Embryonic facial prominence (tissue), 1 donor: ENCODE results near the gene DLL4.
"Not testable (repeated sequence)": the region's sequence is repeated elsewhere in the genome, so short reads cannot be mapped to it uniquely, and the experiment has no call there.

ENCODE experiments used
- DNase-seq: peaks from one replicate; pipeline ENCODE4 v3.0.0-alpha.2; 2016; ENCODE audit errors: extremely low spot score

The DLL4 gene

DNA sequence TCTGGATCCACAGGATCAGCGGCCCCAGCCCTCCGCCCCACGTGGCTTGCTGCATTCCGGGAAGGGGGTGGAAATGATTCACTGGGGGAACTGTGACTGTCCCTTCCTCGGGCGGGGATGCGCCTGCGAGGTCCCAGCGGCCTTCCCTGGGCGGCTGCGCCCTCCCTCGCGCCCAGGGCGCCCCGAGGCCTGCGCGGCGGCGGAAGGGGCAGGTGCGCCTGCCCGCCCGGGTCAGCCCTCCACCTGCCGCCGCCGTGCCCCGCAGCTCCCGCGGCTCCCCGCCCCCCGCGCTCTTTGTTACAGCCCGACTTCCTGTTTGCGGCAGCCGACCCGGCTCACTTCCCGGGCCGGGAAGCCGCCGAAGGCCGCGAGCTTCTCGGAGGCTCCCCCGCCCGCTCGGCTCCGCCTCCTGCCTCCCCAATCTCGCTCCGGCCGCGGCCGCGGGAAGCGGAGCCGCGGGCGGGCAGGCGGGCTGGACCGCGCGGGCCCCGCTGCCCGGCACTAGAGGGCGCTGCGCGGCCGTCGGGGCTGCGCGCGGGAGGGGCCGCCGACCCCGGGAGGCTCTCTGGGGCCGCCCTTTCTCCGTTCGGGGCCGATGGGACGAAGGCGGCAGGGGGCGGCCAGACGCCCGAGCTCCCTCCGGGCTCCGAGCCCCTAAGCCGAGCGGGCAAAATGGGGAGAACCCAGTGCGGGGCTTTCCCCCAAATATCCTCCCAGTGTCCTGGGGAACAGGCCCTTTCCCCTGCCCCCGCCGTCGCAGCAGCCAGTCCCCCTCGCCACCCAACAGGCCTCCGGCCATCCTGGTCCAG, 12.6 kb downstream of the DLL4 start:
- no peak for DNase-seq

DNA sequence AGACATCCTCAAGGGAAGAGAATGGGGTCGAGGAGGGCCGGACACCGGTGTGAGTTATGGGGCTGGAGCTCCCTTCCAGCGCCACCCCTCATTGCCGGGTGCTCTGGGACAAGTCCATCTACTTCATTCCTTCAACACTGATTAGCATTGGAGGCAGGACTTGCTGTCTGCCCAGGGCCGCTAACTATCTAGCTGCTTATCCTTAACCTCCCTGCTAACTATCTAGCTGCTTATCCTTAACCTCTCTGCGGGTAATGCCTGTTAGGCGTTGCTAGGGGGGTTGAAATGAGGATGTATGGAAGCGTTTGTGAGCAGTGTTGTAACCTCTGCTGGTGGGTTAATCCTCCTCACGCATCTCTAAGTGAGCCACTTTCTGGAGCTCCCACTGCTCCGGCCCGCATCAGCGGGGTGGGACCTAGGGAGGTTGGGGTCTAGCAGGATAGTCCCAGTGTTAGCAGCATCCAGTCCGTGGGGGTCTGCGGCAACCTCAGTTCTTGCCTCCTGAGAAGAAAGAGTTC, 13.3 kb downstream of the DLL4 start:
- DNase-seq = no peak

DNA sequence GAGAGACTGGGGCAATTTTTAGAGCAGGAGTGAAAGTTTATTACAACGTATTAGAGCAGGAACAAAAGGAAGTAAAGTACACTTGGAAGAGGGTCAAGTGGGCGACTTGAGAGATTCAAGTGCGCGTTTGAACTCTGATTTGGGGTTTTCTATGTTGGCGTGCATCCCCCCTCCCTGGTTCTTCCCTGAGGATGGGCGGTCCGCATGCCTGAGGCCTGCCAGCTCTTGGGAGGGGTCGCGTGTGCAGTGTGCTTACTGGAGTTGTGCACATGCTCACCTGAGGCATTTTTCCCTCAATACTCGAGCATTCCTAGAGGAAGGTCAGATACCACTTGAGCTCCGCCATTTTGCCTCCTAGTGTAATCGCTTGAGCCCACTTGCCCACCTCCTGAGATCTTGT, 13.7 kb downstream of the DLL4 start:
- no peak for DNase-seq

DNA sequence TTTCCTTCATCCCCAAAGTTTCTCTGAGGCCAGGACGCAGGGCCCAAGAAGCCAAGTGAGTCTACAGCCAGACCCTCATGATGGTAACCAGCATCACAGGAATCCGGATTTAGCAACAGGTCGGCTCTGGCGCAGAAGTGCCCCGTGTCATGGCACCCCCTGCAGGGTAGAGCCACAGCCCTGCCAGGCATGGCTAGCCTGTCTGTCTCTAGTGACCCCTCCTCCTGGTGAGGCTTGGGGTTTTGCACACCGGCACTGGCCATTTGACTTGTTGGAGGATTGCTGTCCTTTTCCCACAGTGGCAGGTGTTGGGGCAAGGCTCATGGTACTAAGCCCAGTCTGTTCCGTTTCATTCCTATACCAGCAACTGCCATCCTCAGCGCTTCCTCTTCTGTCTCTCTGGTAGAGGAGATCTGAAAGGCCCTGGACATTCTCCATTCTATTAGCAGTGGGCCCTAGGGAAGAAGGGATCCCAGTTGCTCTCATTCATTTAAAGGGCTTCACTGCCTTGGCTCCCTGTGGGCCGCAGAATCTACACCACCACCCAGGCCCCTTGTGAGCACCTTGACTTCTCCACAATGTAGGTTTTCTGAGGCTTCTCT, 14.7 kb downstream of the DLL4 start:
- no peak for DNase-seq

DNA sequence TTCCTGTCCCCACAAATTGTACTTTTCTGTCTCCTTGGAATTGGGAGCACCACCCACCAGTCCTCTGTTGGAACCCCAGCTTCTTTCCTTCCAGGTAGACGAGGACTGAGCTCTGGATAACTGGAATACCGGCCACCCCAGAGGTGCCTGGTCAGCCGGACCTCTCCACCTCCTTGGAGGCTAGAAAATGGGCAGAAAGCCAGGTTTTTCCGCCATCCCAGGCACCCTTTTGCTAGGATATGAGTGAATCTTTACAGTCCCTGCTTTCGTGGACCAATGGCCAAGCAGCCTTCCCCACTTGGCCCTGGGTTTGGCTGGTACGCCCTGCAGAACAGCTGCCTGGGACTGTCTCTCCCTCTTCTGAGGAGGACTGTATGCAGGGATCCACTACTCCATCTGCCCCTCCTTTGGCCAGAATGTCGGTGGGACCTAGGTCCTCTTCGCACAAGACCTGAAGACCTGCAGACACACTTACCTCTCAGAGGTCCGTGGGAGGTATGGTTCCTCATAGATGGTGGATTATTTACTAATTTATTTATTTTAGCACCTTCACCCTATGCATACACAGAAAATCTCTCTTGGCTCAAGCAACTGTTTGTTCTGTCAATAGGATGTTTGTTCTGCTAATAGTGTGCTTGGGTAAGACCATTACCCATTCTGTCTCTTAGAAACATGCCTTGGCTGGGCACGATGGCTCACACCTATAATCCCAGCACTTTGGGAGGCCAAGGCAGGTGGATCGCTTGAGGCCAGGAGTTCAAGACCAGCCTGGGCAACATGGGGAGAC, 15.6 kb downstream of the DLL4 start:
- no peak for DNase-seq

DNA sequence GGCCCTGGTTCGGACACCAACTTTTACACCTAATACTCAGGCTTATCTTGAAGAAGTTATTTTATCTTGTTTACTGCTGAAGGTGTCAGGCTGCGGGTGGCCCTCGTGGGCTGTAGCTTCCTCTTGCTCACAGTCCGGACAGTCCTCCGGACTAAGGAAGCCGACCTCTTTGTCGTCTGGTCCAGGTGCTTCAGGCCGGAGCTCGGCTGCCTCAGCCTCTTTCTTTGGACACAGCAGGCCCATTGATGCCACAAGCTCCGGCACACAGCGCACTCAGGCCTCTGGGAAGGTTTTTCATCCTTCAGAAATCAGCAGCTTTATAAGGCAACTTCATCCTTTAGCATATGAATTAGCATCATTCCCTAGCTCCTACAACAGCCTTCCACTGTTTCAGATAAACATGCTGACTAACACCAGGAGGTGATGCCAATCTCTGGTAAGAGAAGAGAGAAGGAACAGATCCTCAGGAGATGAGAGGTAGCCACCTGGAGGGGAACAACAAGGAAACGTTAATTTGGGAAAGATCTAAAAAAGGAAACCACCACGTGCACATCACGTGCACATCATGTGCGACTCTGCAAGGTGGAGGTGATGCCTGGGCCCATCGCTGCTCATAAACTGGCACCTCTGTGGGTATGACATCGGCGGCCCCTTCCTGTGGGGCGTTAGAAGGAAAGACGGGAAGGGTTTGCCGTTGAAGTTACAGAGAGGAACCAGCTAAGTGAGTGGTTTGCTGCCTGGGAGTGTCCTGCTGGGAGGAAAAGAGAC, 19.8 kb downstream of the DLL4 start:
- no peak for DNase-seq

DNA sequence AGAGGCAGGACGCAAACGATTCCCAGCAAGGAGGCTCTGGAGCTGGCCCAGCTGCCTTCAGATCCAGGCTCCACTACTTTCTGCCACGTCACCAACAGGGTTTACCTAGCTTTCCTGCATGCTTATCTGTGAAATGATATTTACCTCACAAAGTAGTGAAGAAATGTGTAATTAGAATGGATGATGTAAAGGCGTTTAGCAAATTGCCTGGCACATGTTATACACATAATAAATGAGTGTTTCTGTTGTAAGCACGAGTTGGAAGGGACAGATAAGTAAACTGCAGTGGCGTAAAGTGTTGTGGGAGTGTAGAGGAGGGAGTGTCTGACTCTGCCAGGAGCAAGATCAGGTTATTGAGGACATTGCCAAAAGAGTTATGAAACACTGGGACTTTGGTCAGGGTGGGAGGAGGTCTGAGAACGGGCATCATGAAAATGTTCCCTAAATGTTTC, 20.6 kb downstream of the DLL4 start:
- no peak for DNase-seq

DNA sequence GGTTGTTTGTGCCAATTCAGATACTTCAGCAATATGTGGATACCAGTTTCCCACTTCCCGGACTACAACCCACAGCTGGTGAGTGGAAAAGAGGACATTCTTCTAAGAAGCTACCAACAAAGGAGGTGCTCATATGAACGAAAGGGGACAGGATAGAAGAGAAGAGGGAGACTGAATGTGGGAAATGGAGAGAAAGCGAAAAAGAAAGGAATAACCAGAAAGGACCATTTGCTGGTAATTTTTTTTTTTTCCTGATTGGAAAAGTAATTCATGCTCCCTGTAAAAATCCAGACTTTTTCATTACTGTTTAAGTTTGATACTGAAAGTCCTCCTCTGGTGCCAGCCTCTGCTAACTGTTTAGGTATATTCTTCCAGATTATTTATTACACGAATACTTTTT, 22.6 kb downstream of the DLL4 start:
- DNase-seq = no peak

DNA sequence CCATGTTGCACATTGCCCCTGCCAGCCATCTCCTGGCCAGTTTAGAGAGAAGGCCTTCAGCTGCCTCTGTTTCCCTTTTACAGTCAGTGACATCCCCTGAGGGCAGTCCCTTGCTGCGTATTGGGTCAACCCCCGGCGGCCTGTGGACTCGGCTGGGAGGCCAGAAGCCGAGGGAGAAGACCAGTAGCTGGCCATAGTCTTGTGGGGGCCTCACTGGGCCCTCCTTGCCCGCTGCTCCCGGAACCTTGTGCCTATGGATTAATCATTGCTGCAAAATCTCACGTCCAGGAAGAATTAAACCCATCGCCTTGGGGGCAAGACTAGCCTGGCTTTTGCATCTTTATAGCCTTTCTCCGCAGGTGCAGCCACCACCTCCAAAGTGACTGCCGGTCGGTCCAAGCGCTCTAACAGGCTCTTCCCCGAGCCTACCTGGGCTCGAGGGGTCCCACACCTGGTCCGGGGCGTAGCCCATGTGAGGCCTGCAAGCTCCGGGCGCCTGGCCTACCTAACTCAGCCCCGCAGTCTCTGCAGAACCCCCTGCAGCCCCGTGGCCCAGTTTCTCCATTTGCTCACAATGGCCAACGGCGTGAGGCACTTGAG, 23.3 kb downstream of the DLL4 start:
- DNase-seq = no peak

DNA sequence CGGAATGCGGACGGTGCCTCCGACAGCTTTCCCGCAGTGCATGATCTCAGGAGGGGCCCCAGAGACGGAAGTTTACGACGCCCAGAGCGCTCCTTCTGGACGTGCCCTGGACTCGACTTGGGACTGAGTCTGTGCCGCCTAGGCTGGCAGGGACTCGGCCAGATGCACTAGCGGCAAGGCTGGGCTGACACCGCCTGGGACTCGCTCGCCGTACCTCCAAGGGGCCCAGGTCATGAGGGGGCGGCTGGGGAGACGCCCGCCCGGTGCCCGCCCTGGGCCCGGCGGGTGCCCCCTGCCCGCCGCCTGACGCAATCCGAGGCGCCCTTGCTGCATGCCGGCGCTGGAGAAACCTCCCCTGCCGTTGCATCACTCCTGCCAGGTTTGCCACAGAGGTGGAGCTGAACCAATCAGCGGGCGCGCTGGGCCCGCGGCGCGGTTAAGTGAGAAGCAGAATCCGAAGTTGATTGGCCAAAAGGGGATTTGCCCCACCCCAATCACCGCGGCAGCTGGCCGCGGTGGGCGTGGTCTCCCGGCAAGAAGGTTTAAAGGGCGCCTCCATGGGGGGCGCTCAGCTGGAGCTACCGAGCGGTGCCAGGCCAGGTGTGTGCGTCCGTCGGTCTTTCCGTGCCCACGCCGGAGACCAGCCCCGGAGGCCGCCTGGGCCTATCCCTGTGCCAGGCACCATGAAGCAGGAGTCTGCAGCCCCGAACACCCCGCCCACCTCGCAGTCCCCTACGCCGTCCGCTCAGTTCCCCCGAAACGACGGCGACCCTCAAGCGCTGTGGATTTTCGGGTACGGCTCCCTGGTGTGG, 24.0 kb downstream of the DLL4 start, which contains the start of gene CHAC1:
Gene CHAC1 (plus strand): TSS at position 571 of the 812 bp plus-strand sequence. CDS start 113 bp downstream, at position 684.
- peak; percentile 82 for DNase-seq

DNA sequence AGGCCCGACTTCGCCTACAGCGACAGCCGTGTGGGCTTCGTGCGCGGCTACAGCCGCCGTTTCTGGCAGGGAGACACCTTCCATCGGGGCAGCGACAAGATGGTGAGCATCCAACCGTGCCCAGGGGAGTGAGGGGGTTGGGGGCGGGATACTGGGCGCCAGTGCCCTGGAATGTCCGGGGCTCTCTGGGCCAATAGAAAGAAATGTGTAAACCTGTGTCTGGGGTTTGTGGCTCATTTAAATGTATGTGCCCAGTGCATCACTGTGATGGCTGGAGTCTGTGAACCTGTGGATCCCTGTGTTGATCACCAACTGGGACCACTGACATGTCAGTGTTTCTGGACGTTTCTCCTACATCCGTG, 24.6 kb downstream of the DLL4 start:
- DNase-seq = no peak

DNA sequence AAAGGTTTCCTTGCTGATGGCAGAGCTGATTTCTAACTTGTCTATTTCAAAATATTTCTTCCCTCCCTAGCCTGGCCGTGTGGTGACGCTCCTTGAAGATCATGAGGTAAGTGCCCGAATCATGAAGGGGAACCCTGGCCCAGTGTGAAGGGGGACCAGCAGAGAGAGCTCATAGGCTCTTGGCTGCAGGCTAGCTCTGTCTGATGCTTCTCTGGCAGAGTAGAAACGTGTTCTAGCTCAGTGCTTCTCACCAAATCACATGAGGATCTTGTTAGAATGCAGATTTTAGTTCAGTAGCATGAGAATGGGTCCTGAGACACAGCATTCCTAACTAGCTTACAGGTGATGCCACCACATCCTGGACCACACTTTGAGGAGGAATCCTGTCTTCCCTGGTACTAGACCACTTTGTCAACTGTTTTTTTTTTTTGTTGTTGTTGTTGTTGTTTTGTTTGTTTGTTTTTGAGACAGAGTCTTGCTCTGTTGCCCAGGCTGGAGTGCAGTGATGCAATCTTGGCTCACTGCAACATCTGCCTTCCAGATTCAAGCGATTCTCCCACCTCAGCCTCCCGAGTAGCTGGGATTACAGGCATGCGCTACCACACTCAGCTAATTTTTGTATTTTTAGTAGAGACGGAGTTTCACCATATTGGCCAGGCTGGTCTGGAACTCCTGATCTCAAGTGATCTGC, 25.2 kb downstream of the DLL4 start:
- DNase-seq = not testable (repeated sequence)

DNA sequence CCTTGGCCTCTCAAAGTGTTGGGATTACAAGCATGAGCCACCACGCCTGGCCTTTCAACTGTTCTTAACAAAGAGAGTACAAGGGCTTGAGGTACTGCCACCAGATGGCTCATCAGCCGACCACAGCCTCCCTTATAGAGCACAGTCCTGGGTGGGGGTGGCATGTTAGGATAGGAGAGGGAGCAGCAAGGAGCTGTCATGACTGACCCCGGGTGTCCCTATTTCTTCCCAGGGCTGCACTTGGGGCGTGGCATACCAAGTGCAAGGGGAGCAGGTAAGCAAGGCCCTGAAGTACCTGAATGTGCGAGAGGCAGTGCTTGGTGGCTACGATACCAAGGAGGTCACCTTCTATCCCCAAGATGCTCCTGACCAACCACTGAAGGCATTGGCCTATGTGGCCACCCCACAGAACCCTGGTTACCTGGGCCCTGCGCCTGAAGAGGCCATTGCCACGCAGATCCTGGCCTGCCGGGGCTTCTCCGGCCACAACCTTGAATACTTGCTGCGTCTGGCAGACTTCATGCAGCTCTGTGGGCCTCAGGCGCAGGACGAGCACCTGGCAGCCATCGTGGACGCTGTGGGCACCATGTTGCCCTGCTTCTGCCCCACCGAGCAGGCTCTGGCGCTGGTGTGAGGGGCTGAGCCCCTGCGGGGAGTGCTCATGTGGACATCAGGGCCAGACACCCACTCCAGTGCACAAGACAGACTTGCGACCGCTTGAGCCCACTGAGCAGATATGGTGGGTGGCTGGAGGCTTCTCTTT, 26.2 kb downstream of the DLL4 start:
- no peak for DNase-seq

DNA sequence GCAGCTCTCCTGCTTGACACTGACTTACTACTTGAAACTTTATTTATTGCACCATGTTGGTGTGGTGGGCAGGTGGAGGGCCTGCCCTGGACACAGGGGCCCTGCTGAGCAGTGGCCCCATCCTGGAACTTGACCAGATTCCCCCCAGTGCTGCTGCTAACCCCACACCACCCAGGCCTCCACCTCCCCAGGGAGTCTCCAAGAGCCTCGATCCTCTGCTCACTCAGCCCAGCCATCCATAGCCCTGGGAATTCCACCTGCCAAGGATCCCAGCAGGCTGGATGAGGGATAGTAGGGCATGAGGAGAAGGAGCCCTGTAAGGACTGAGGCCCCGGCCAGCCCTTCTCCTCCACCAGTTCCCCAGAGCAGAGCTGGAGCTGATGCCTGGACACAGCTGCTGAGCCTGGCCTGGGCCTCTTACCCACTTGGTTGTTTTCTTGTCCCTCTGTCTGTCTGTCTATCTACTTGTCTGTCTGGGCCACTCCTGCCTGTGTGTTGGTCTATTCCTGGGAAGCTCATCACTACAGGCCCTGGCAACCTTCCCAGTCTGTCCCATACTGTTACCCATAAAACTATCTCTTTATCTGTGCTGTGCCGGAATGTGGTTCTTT, 26.9 kb downstream of the DLL4 start:
- DNase-seq = no peak

DNA sequence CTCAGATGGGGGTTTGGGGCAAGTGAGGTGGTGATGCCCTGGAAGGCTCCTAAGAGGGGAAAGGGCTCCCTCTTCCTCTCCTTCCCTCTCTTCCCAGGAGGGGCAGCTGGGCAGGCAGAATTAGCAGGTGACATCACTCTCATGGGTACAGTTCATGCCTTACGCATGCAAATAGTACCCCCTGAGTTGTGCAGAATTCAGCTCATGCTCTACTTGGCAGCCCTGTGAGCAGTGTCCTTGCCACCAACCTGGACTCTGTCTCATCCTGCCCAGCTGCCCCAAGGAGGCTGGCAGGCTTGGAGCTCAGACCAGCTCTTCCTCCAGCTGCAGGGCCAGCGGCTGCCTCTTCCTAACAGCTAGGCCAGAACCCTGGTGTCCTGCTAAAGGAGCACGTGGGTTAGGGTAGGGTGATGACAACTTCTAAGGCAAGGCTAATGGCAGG, 27.4 kb downstream of the DLL4 start:
- no peak for DNase-seq

DNA sequence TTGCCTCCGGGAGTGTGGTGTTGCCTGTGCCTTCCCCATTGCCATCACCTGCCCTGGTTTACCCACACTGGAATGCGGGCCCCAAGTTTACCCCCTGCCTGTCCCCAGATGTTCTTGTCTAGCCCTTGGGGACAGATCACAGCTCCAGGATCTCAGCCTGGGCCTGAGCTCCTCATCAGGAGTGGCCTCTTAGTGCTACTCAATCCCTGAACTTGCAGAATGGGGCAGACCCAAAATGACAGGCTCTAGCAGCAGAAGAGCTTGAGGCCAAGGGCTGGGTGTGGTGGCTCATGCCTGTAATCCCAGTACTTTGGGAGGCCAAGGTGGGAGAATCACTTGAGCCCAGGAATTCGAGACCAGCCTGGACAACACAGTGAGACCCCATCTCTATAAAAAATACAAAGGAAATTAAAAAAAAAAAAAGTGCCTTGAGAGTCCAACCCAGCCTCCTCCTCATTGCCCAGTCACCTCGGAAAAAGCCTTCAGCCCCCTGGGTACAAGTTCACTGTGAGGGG, 28.0 kb downstream of the DLL4 start:
- no peak for DNase-seq

DNA sequence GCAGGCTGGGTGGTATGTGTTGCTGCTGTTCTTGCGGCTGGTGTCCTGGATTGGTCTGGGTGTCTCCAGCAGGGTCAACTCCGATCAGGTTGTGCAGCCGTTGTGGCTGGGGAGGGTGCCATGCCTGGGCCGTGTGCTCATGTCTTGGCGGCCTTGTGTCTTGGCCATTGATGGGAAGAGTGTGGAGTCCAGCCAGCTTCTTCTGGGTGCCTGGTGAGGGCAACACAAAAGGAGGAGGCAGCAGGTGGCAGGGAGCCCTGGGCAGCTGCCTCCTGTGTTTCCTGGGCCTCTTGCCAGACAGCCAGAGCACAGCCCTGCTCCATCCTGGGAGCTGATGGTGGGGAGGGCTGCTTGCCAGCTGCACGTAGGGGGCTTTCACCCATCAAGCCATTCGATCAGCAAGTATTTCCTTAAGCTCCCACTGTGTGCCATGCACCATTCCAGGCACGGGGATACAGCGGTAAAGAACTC, 28.5 kb downstream of the DLL4 start:
- DNase-seq = no peak

DNA sequence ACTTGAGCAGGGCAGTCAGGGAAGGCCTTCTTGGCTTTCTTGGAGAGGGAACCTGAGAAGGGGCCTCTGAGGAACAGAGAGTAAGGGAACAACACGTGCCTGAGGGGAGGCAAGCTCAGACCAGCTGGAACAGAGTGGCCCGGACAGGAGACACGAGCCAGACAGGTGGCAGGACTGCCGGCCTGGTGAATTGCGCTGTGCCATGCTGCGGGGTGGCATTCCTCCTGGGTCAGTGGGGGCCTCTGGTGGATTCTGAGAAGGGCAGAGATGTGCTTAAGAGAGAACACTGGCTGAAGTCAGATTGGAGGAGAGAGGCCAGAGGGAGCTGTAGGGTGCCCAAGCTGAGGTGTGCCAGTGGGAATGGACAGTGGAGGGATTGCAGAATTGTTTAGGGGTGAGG, 29.0 kb downstream of the DLL4 start:
- no peak for DNase-seq
